Measurements from ENCODE around the gene CSMD2. TPM values are rescaled to one million over a fixed set of nuclear protein-coding genes. Genes with fewer than 3 reads are reported as not detected.

CSMD2 gene
- total and polyA plus RNA-seq, 2 of the 8 experiments (the other 6 are each of a cell fraction or from before 2014, with no cell fraction given), result 7.0 to 14.7 TPM

GRCh38 chr1:33895976-33896375 lies 269.1 kb downstream of the CSMD2 start (continued):
- TF ChIP-seq CHD7 (IDR thresholded peaks at IDR 0.05; ENCODE audit: insufficient replicate concordance, low read length) (no peak), SIRT6 (IDR thresholded peaks at IDR 0.05; ENCODE audit: low read length) (no peak)
